VCaP (cell line): Measurements from ENCODE around the gene PPP2R5E.

Experiments used
- H3K27ac ChIP-seq: fragments of 450-650 bp; 2 replicates; pipeline ENCODE4 v1.5.1; 2017
- TF ChIP-seq, protein P1 (sequence below): fragments of 450-650 bp; conservative IDR thresholded peaks from 2 replicates; pipeline ENCODE4 v1.5.1; 2017; ENCODE audit warnings: mild to moderate bottlenecking, moderate library complexity

PPP2R5E gene

DNA sequence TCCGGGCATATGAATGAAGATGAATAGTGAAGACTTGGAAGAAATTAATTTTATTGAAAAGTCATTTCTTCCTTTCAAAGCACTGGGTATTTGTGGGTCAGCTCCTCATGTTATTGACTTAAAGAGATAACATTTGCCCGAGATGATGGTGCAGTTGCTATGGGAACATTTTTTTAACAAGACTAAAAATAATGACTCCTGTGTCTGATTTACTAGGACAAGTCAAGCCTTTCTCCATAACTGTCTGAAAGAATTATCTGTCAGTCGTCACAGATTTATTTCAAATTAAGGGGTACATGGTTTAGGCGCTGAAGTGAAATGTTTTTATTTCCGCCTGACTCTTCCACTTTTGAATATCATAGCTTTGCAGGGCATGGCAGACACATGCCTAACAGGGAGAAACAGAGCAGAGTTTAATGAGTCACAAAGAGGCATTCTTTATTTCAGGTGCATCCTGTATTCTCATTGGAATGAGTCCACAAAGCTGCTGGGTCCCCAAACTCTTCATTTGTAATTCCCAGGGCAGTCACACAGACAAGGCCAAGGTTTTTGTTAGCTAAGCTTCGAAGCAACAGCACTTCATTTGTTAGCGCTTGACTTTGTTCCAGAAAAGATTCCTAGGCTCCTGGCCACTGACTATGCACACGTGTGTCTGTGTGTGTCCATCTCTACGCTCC, 220.1 kb downstream of the PPP2R5E start:
- H3K27ac ChIP-seq, result no peak overlapping the region
- TF ChIP-seq, protein P1, sequence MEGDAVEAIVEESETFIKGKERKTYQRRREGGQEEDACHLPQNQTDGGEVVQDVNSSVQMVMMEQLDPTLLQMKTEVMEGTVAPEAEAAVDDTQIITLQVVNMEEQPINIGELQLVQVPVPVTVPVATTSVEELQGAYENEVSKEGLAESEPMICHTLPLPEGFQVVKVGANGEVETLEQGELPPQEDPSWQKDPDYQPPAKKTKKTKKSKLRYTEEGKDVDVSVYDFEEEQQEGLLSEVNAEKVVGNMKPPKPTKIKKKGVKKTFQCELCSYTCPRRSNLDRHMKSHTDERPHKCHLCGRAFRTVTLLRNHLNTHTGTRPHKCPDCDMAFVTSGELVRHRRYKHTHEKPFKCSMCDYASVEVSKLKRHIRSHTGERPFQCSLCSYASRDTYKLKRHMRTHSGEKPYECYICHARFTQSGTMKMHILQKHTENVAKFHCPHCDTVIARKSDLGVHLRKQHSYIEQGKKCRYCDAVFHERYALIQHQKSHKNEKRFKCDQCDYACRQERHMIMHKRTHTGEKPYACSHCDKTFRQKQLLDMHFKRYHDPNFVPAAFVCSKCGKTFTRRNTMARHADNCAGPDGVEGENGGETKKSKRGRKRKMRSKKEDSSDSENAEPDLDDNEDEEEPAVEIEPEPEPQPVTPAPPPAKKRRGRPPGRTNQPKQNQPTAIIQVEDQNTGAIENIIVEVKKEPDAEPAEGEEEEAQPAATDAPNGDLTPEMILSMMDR, result no peak

DNA sequence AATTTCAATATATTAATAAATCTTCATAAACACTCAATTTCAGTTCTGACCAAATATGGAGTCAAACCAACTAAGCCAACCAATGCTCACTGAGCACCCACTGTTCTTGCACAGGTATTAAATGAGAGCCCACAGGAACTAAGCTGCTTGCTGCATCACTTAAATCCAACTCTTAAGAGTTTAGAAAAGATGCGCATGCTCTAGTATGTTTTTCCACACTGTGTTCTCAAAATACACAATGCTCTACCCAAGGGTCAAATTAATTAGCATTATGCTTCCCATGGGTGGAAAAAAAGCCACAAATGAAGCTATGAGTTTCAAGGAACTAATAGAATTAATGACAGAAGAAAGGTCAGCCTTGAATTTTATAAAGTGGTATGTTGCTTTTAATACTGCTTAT, 220.7 kb downstream of the PPP2R5E start:
- TF ChIP-seq, protein P1, result no peak
- H3K27ac ChIP-seq, result no peak overlapping the region
